ENCODE results near the gene GPC6.

DNA sequence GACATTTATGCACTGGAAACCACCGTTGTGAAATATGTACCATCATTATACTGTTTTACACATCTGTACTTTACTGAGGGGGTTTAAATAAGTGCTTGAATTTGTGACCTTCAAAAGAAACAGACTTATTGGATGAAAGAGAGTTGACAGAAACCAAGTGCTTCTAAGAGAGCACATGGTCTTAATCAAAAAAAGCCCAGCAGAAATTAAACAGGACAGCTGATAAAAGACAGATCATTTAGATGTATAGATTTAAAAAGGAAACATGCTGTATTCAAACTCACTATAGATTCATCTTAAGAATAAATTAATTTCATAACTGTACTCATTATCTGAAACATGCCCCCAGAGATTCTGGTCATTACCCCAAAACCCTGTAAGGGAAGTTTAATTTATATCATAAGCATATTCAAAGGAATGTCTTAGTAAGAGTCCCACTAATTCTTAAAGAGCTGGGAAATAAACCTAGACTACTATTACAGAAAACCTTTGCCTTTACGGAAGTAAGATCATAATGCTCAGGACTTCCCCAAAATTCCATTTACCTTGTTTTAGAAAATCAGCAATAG lies 831.1 kb downstream of the GPC6 start:
- TF ChIP-seq, protein P1, sequence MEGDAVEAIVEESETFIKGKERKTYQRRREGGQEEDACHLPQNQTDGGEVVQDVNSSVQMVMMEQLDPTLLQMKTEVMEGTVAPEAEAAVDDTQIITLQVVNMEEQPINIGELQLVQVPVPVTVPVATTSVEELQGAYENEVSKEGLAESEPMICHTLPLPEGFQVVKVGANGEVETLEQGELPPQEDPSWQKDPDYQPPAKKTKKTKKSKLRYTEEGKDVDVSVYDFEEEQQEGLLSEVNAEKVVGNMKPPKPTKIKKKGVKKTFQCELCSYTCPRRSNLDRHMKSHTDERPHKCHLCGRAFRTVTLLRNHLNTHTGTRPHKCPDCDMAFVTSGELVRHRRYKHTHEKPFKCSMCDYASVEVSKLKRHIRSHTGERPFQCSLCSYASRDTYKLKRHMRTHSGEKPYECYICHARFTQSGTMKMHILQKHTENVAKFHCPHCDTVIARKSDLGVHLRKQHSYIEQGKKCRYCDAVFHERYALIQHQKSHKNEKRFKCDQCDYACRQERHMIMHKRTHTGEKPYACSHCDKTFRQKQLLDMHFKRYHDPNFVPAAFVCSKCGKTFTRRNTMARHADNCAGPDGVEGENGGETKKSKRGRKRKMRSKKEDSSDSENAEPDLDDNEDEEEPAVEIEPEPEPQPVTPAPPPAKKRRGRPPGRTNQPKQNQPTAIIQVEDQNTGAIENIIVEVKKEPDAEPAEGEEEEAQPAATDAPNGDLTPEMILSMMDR (optimal IDR thresholded peaks at IDR 0.05 in 1 of 3, IDR thresholded peaks at IDR 0.05 in 1 of 3, conservative IDR thresholded peaks at IDR 0.05 in 1 of 3; ENCODE audit: extremely low read depth in 1 of 3, insufficient read depth in 2 of 3, low read length in 3 of 3) = no peak
- no peak for TF ChIP-seq EZH2 (IDR thresholded peaks at IDR 0.05; ENCODE audit: low read length)

Measured in keratinocyte (primary cell).